Glutamatergic neuron (in vitro differentiated cells): Measurements from ENCODE around the gene ETV2. TPM values are rescaled to one million over a fixed set of nuclear protein-coding genes. Genes with fewer than 3 reads are reported as not detected.
"Not testable (repeated sequence)": the region's sequence is repeated elsewhere in the genome, so short reads cannot be mapped to it uniquely, and the experiment has no call there.

Source experiments
- DNase-seq: peaks from one replicate; pipeline ENCODE4 v3.0.0; 2022
- H3K27ac Mint-ChIP-seq: one replicate; pipeline ENCODE4 v1.8.0; 2020; ENCODE audit warnings: mild to moderate bottlenecking, mixed read lengths, inconsistent platforms; ENCODE audit not compliant: unreplicated experiment
- H3K27me3 Mint-ChIP-seq: one replicate; pipeline ENCODE4 v1.8.0; 2020; ENCODE audit warnings: mild to moderate bottlenecking, moderate library complexity, mixed read lengths, inconsistent platforms; ENCODE audit not compliant: unreplicated experiment
- H3K36me3 Mint-ChIP-seq: one replicate; pipeline ENCODE4 v1.8.0; 2020; ENCODE audit warnings: mild to moderate bottlenecking, mixed read lengths, inconsistent platforms; ENCODE audit not compliant: unreplicated experiment
- H3K4me1 Mint-ChIP-seq: one replicate; pipeline ENCODE4 v1.8.0; 2020; ENCODE audit warnings: mild to moderate bottlenecking, low read depth, mixed read lengths, inconsistent platforms; ENCODE audit not compliant: unreplicated experiment
- H3K4me3 Mint-ChIP-seq: one replicate; pipeline ENCODE4 v1.8.0; 2020; ENCODE audit warnings: mild to moderate bottlenecking, mixed read lengths, inconsistent platforms; ENCODE audit not compliant: unreplicated experiment
- H3K9me3 Mint-ChIP-seq: one replicate; pipeline ENCODE4 v1.8.0; 2020; ENCODE audit warnings: mild to moderate bottlenecking, moderate library complexity, mixed read lengths, inconsistent platforms; ENCODE audit not compliant: unreplicated experiment
- total RNA-seq: library from RNA; stranded (reverse); fragmentation: NEBNext Ultra II Directional; extraction: Animal tissue kit (Norgen Biotek cat#: 25700); gene quantifications from one replicate; pipeline ENCODE4 v1.2.1, GENCODE V29; 2021; ENCODE audit not compliant: unreplicated experiment
- TF ChIP-seq, protein P1 (sequence below): fragments of 200-600 bp; sonication (generic); IDR thresholded peaks from one replicate; pipeline ENCODE4 v1.5.0; 2021; ENCODE audit not compliant: partially characterized antibody, unreplicated experiment

Gene ETV2
- total RNA-seq, 1 donor from 2014 or later, result 1.3 TPM

DNA sequence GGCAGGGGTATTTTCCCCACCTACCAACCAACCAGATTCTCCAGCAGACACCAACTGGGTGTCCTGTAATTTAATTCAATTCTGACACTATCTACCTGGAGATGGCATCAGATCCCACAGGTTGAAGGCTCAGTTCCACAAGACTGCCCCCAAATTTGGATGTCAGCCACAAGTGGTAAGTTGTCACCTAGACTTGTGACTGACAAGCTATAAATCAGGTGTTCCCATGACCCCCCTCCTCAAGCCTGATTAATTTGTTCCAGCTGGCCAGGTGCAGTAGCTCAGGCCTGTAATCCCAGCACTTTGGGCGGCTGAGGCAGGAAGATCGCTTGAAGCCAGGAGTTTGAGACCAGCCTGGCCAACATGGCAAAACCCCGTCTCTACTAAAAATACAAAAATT, 39.6 kb upstream of the ETV2 start:
- no peak for DNase-seq
- H3K27ac Mint-ChIP-seq, result no peak overlapping the region

DNA sequence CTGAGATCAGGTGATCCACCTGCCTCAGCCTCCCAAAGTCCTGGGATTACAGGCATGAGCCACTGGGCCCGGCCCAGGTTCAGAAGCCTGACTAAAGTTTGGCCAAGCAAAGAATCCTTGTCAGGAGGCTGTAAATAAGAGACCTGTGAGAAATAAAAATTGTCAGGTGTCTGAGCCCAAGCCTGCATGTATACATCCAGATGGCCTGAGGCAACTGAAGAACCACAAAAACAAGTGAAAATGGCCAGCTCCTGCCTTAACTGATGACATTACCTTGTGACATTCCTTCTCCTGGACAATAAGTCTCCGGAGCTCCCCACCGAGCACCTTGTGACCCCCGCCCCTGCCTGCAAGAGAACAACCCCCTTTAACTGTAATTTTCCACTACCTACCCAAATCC, 37.1 kb upstream of the ETV2 start:
- not testable (repeated sequence) for H3K27ac Mint-ChIP-seq, H3K4me1 Mint-ChIP-seq, H3K36me3 Mint-ChIP-seq, H3K4me3 Mint-ChIP-seq, H3K27me3 Mint-ChIP-seq, DNase-seq, H3K9me3 Mint-ChIP-seq

More for the DNA sequence above, 39.6 kb upstream of the ETV2 start:
- Mint-ChIP-seq H3K27me3 (no peaks in the 10 kb centered on the region), H3K9me3 (no peaks in the 10 kb centered on the region), H3K36me3 (no peaks in the 10 kb centered on the region), H3K4me3 (no peak overlapping the region), H3K4me1 (no peaks in the 10 kb centered on the region)
- TF ChIP-seq, protein P1, sequence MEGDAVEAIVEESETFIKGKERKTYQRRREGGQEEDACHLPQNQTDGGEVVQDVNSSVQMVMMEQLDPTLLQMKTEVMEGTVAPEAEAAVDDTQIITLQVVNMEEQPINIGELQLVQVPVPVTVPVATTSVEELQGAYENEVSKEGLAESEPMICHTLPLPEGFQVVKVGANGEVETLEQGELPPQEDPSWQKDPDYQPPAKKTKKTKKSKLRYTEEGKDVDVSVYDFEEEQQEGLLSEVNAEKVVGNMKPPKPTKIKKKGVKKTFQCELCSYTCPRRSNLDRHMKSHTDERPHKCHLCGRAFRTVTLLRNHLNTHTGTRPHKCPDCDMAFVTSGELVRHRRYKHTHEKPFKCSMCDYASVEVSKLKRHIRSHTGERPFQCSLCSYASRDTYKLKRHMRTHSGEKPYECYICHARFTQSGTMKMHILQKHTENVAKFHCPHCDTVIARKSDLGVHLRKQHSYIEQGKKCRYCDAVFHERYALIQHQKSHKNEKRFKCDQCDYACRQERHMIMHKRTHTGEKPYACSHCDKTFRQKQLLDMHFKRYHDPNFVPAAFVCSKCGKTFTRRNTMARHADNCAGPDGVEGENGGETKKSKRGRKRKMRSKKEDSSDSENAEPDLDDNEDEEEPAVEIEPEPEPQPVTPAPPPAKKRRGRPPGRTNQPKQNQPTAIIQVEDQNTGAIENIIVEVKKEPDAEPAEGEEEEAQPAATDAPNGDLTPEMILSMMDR, result no peak

DNA sequence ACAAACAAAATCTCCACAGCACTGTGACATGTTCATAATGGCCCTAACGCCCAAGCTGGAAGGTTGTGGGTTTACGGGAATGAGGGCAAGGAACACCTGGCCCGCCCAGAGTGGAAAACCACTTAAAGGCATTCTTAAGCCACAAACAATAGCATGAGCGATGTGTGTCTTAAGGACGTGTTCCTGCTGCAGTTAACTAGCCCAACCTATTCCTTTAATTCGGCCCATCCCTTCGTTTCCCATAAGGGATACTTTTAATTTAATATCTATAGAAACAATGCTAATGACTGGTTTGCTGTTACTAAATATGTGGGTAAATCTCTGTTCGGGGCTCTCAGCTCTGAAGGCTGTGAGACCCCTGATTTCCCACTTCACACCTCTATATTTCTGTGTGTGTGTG, 34.4 kb upstream of the ETV2 start:
- H3K4me1 Mint-ChIP-seq, H3K36me3 Mint-ChIP-seq, H3K27me3 Mint-ChIP-seq, H3K9me3 Mint-ChIP-seq, H3K4me3 Mint-ChIP-seq, DNase-seq, H3K27ac Mint-ChIP-seq: not testable (repeated sequence)

DNA sequence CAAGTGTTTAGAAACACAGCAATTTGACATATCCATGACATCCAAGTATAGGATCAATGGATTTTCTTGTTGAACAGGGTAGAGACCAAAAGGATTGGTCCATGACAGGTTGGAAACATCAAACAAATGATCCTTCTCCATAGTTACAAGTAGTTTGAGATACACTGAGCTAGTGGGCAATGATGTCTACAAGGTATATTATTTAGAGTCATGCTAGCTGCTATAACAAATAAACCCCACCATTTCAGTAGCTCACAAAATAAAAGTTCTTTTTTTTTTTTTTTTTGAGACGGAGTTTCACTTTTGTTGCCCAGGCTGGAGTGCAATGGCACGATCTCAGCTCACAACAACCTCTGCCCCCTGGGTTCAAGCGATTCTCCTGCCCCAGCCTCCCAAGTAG, 33.9 kb upstream of the ETV2 start:
- TF ChIP-seq, protein P1, result no peak
- peaks cover 7% of the 10 kb centered on the region for H3K36me3 Mint-ChIP-seq
- peaks cover 6% of the 10 kb centered on the region for H3K27me3 Mint-ChIP-seq
- no peaks in the 10 kb centered on the region for H3K4me1 Mint-ChIP-seq
- peaks cover 6% of the 10 kb centered on the region for H3K9me3 Mint-ChIP-seq
- no peak for DNase-seq
- no peak overlapping the region for H3K27ac Mint-ChIP-seq
- no peak overlapping the region for H3K4me3 Mint-ChIP-seq

DNA sequence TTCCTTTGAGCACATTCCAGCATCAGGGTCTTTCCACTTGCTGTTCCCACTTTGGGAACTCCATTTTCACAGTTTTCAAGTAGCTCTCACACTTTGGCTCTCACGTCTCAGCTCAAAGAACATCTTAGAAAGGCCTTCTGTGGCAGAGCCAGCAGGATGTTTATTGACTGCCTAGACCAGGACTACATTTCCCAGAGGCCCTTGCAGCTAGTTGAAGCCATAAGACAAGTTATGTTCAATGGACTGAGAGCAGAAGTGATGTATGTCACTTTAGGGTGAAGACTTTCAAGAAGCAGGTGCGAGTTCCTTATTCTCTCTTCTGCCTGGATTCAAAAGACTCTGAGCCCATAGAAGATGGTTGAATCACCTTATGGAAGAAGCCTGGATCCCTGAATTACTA, 33.3 kb upstream of the ETV2 start:
- TF ChIP-seq, protein P1, result no peak
- Mint-ChIP-seq H3K4me1 (no peaks in the 10 kb centered on the region), H3K4me3 (no peak overlapping the region), H3K36me3 (peaks cover 7% of the 10 kb centered on the region), H3K27ac (no peak overlapping the region), H3K9me3 (peaks cover 6% of the 10 kb centered on the region), H3K27me3 (peaks cover 6% of the 10 kb centered on the region)
- no peak for DNase-seq

DNA sequence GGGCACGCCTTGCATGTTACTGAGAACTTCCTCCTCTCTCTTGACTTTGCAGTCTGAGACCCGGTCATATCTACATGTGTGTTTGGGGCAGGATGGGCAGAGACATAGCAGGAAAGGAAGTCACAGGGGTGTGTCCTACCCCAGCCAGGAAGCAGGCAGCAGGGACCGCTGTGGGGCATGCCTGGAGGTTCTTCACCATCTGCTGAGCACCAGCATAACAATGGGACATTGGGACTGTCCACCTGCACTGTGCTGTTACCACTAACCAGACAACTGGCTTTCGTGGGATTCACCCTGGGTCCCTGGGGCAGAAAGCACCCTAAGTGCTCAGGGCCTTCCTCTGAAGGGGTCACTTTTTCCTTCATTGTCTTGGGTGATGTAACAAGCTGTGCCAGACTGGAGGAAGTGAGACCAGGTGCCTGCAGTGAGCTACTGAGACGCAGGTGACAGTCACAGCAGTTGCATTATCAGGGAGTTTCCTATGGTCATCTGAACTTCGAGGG, 31.6 kb upstream of the ETV2 start:
- Mint-ChIP-seq H3K9me3 (peaks cover 6% of the 10 kb centered on the region), H3K36me3 (peaks cover 7% of the 10 kb centered on the region), H3K4me3 (no peak overlapping the region), H3K27me3 (peaks cover 8% of the 10 kb centered on the region), H3K27ac (no peak overlapping the region), H3K4me1 (no peaks in the 10 kb centered on the region)
- DNase-seq, result no peak
- TF ChIP-seq, protein P1, result no peak
